ENCODE results near the gene CASP10.

DNA sequence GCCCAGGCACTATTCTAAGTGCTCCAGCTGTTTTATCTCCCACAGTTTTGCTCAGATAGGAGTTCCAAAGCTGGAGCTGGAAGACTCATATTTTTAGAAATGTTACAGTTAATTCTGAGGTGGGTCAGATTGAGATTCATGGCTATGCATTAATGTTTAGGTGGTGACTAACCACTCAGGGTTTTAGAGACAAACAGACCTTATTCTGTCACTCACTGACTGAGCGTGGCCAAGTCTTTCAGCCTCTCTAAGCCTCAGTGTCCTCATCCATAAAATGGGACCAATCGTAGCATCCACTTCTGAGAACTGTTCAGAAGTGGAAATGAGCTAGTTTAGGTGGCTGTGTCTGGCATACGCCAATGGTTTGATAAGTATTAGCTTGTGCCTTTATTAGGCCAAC, 73.1 kb downstream of the CASP10 start:
- TF ChIP-seq EZH2phosphoT487 (IDR thresholded peaks at IDR 0.05; ENCODE audit: insufficient read depth, low read depth) (no peak), EZH2 (IDR thresholded peaks at IDR 0.05; ENCODE audit: insufficient read depth, poor library complexity, severe bottlenecking) (no peak)

Measured in GM23248 (cell line).